Loucy (cell line): ENCODE data around the gene KIAA0825.

Experiments used
- H2AFZ ChIP-seq: fragments of 200-600 bp; sonication (generic); 2 replicates; pipeline ENCODE4 v1.6.0; 2016; ENCODE audit warnings: antibody characterized with exemption, mild to moderate bottlenecking, low read length, moderate library complexity
- H3F3A ChIP-seq: fragments of 200-600 bp; 2 replicates; pipeline ENCODE4 v1.6.0; 2016; ENCODE audit warnings: antibody characterized with exemption, low read depth, mild to moderate bottlenecking
- H3K27me3 ChIP-seq: fragments of 200-600 bp; sonication (generic); 2 replicates; pipeline ENCODE4 v1.6.1; 2014; ENCODE audit warnings: low read length, mild to moderate bottlenecking; ENCODE audit not compliant: insufficient read depth, poor library complexity, severe bottlenecking
- H3K36me3 ChIP-seq: fragments of 200-600 bp; sonication (generic); 2 replicates; pipeline ENCODE4 v1.6.1; 2016; ENCODE audit warnings: low read length; ENCODE audit not compliant: insufficient read depth
- H3K4me1 ChIP-seq: fragments of 200-600 bp; sonication (generic); 2 replicates; pipeline ENCODE4 v1.5.1; 2014; ENCODE audit warnings: low read length, mild to moderate bottlenecking; ENCODE audit not compliant: insufficient read depth, poor library complexity, severe bottlenecking
- H3K4me2 ChIP-seq: fragments of 200-600 bp; sonication (generic); 2 replicates; pipeline ENCODE4 v1.6.0; 2014; ENCODE audit warnings: antibody characterized with exemption, low read length, low read depth, mild to moderate bottlenecking; ENCODE audit not compliant: poor library complexity, severe bottlenecking
- H3K4me3 ChIP-seq: fragments of 200-600 bp; sonication (generic); 2 replicates; pipeline ENCODE4 v1.5.1; 2014; ENCODE audit warnings: low read length, mild to moderate bottlenecking, mixed read lengths; ENCODE audit not compliant: poor library complexity, severe bottlenecking
- H3K79me2 ChIP-seq: fragments of 200-600 bp; sonication (generic); 2 replicates; pipeline ENCODE4 v1.6.1; 2014; ENCODE audit warnings: low read length; ENCODE audit not compliant: insufficient read depth
- H3K9ac ChIP-seq: fragments of 200-600 bp; sonication (generic); 2 replicates; pipeline ENCODE4 v1.6.0; 2014; ENCODE audit warnings: mild to moderate bottlenecking, low read depth, low read length, moderate library complexity; ENCODE audit not compliant: poor library complexity, severe bottlenecking
- H3K9me2 ChIP-seq: fragments of 200-600 bp; sonication (generic); replicated peaks from 2 replicates; pipeline ENCODE4 v1.6.1; 2016; ENCODE audit warnings: low read depth, low read length, mixed read lengths
- H3K9me3 ChIP-seq: fragments of 200-600 bp; sonication (generic); 2 replicates; pipeline ENCODE4 v1.6.1; 2014; ENCODE audit warnings: mild to moderate bottlenecking, antibody characterized with exemption, low read length, low read depth; ENCODE audit not compliant: insufficient read depth
- H4K20me1 ChIP-seq: fragments of 200-600 bp; sonication (generic); 2 replicates; pipeline ENCODE4 v1.6.0; 2014; ENCODE audit warnings: antibody characterized with exemption, low read length, mild to moderate bottlenecking; ENCODE audit not compliant: insufficient read depth, poor library complexity, severe bottlenecking
- EZH2phosphoT487 ChIP-seq: fragments of 200-600 bp; IDR thresholded peaks from 2 replicates; pipeline ENCODE4 v1.6.1; 2018; ENCODE audit warnings: antibody characterized with exemption, mild to moderate bottlenecking, moderate library complexity, borderline replicate concordance
- TF ChIP-seq, protein P1 (sequence below): fragments of 200-600 bp; sonication (generic); conservative IDR thresholded peaks from 2 replicates; pipeline ENCODE4 v1.5.1; 2014; ENCODE audit warnings: mild to moderate bottlenecking, antibody characterized with exemption, low read length

The KIAA0825 gene

DNA sequence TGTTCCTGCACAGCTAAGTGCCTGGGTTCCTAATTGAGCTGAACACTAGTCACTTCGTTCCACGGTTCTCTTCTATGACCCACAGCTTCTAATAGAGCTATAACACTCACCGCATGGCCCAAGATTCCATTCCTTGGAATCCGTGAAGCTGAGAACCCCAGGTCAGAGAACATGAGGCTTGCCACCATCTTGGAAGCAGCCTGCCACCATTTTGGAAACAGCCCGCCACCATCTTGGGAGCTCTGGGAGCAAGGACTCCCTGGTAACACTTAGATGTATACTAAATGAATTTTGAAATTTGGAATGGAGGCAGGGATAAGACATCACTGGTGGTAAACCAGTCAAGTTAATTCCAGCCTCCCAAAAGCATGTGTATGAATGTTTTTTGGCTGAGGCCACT lies 60.4 kb downstream of the KIAA0825 start:
- H3K9ac ChIP-seq = no peak overlapping the region
- H3K4me3 ChIP-seq = no peak overlapping the region
- H2AFZ ChIP-seq = no peak overlapping the region
- no peaks in the 10 kb centered on the region for H3K9me3 ChIP-seq
- H3K4me1 ChIP-seq = peaks cover 5% of the 10 kb centered on the region
- no peaks in the 10 kb centered on the region for H3K9me2 ChIP-seq
- no peaks in the 10 kb centered on the region for H3K79me2 ChIP-seq
- H4K20me1 ChIP-seq = no peaks in the 10 kb centered on the region
- no peaks in the 10 kb centered on the region for H3K27me3 ChIP-seq
- no peaks in the 10 kb centered on the region for H3K36me3 ChIP-seq
- TF ChIP-seq EZH2phosphoT487 = no peak
- TF ChIP-seq, protein P1, sequence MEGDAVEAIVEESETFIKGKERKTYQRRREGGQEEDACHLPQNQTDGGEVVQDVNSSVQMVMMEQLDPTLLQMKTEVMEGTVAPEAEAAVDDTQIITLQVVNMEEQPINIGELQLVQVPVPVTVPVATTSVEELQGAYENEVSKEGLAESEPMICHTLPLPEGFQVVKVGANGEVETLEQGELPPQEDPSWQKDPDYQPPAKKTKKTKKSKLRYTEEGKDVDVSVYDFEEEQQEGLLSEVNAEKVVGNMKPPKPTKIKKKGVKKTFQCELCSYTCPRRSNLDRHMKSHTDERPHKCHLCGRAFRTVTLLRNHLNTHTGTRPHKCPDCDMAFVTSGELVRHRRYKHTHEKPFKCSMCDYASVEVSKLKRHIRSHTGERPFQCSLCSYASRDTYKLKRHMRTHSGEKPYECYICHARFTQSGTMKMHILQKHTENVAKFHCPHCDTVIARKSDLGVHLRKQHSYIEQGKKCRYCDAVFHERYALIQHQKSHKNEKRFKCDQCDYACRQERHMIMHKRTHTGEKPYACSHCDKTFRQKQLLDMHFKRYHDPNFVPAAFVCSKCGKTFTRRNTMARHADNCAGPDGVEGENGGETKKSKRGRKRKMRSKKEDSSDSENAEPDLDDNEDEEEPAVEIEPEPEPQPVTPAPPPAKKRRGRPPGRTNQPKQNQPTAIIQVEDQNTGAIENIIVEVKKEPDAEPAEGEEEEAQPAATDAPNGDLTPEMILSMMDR = no peak
- no peaks in the 10 kb centered on the region for H3F3A ChIP-seq
- no peak overlapping the region for H3K4me2 ChIP-seq

DNA sequence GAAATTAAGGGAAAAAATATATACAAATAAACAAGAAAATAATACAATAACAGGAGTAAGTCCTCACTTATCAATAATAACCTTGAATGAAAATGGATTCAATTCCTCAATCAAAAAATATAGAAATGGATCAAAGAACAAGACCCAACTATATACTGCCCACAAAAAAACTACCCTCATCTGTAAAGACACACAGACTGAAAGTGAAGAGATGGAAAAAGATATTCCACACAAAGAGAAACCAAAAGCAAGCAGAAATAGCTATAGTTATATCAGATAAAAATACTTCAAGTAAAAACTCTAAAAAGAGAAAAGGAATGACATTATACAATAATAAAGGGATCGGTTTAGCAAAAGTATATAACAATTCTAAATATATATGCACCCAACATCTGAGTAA lies 66.5 kb downstream of the KIAA0825 start:
- no peak for TF ChIP-seq EZH2phosphoT487
- TF ChIP-seq, protein P1 = no peak
- Histone ChIP-seq H4K20me1 (no peaks in the 10 kb centered on the region), H3K79me2 (no peaks in the 10 kb centered on the region), H3F3A (no peaks in the 10 kb centered on the region), H3K36me3 (no peaks in the 10 kb centered on the region), H2AFZ (no peak overlapping the region), H3K9ac (no peak overlapping the region), H3K4me2 (no peak overlapping the region), H3K9me3 (no peaks in the 10 kb centered on the region), H3K27me3 (no peaks in the 10 kb centered on the region), H3K9me2 (no peaks in the 10 kb centered on the region), H3K4me3 (no peak overlapping the region), H3K4me1 (no peaks in the 10 kb centered on the region)

DNA sequence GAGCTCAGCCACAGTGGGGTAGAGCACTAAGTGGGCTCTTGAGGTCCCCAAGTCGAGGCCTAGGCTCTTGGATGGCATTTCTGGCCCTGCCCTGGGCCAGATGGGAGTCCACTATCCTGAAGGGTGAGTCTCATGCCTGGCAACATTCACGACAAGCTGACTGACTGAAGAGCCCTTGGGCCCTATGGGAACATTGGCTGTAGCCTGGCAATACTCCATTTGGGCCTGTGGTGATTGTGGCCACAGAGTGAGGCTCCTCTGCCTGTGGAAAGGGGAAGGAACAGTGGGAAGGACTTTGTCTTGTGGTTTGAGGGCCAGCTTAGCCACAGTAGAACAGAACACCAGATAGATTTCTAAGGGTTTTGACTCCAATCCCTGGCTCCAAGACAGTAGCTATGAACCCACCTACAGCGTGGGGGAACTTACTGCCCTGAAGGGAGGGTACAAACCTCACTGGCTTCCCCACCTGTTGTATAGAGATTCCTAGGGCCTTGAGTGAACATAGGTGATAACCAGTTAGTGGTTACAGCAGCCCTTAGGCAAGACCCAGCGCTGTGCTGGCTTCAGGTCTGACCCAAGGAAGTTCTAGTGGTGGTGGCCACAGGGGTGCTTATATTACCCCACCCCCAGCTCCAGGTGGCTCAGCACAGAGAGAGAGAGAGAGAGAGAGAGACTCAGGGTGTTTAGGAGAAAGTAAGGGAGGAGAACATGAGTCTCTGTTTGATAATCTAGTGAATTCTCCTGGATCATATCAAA lies 72.4 kb downstream of the KIAA0825 start:
- no peaks in the 10 kb centered on the region for H3K9me2 ChIP-seq
- H3F3A ChIP-seq = no peaks in the 10 kb centered on the region
- no peak overlapping the region for H3K9ac ChIP-seq
- no peak for TF ChIP-seq EZH2phosphoT487
- TF ChIP-seq, protein P1 = no peak
- no peaks in the 10 kb centered on the region for H3K36me3 ChIP-seq
- H3K27me3 ChIP-seq = no peaks in the 10 kb centered on the region
- H3K4me3 ChIP-seq = no peak overlapping the region
- peaks cover 2% of the 10 kb centered on the region for H3K4me1 ChIP-seq
- no peaks in the 10 kb centered on the region; the same call in 1 of the 2 replicates for H3K9me3 ChIP-seq
- no peak overlapping the region for H3K4me2 ChIP-seq
- no peaks in the 10 kb centered on the region for H4K20me1 ChIP-seq
- no peaks in the 10 kb centered on the region for H3K79me2 ChIP-seq
- no peak overlapping the region for H2AFZ ChIP-seq
